Endodermal cell (in vitro differentiated cells): ENCODE data around the gene SCN9A. TPM values are rescaled to one million over a fixed set of nuclear protein-coding genes. Genes with fewer than 3 reads are reported as not detected.
A peak's percentile ranks its signal among the peaks of the same experiment; 100 is the strongest.

Experiments
- DNase-seq: peaks from one replicate; pipeline ENCODE4 v3.0.0-alpha.2; 2017
- H3K27ac ChIP-seq: 2 replicates; pipeline ENCODE4 v1.5.1; 2013; ENCODE audit warnings: mild to moderate bottlenecking, low read depth, low read length, moderate library complexity
- H3K27me3 ChIP-seq: 2 replicates; pipeline ENCODE4 v1.6.1; 2013; ENCODE audit warnings: mild to moderate bottlenecking, low read length, moderate library complexity; ENCODE audit not compliant: insufficient read depth, control insufficient read depth, poor library complexity, severe bottlenecking
- H3K36me3 ChIP-seq: 2 replicates; pipeline ENCODE4 v1.7.0; 2013; ENCODE audit warnings: mild to moderate bottlenecking, low read length, moderate library complexity; ENCODE audit not compliant: control insufficient read depth, insufficient read depth
- H3K4me1 ChIP-seq: one replicate; pipeline ENCODE4 v1.7.0; 2013; ENCODE audit warnings: low read length; ENCODE audit not compliant: control insufficient read depth, insufficient read depth
- H3K4me3 ChIP-seq: 2 replicates; pipeline ENCODE4 v1.5.1; 2013; ENCODE audit warnings: mild to moderate bottlenecking, low read length, moderate library complexity
- H3K9ac ChIP-seq: 2 replicates; pipeline ENCODE4 v1.6.1; 2013; ENCODE audit warnings: mild to moderate bottlenecking, low read length, moderate library complexity; ENCODE audit not compliant: poor library complexity, severe bottlenecking; ENCODE audit errors: extremely low read depth
- H3K9me3 ChIP-seq: 2 replicates; pipeline ENCODE4 v1.6.1; 2013; ENCODE audit warnings: mild to moderate bottlenecking, low read length, moderate library complexity; ENCODE audit not compliant: control insufficient read depth
- H3K27ac Mint-ChIP-seq: 2 replicates; pipeline ENCODE4 v1.8.0; 2020; ENCODE audit warnings: mixed read lengths
- H3K27me3 Mint-ChIP-seq: 2 replicates; pipeline ENCODE4 v1.8.0; 2021; ENCODE audit warnings: mild to moderate bottlenecking, mixed read lengths; ENCODE audit not compliant: insufficient read depth
- H3K36me3 Mint-ChIP-seq: 2 replicates; pipeline ENCODE4 v1.8.0; 2020; ENCODE audit warnings: low read depth, mixed read lengths
- H3K4me1 Mint-ChIP-seq: 2 replicates; pipeline ENCODE4 v1.8.0; 2020; ENCODE audit warnings: mixed read lengths
- H3K4me3 Mint-ChIP-seq: 2 replicates; pipeline ENCODE4 v1.8.0; 2020; ENCODE audit warnings: mild to moderate bottlenecking, moderate library complexity, mixed read lengths
- H3K9me3 Mint-ChIP-seq: 2 replicates; pipeline ENCODE4 v1.8.0; 2020; ENCODE audit warnings: mild to moderate bottlenecking, mixed read lengths
- WGBS, 2 experiments: methylation state at CpG; one replicate each; pipeline versions ENCODE4 v1.1.5 to v1.1.7; 2013; ENCODE audit warnings: missing lambda C conversion rate in 2 of 2, mixed read lengths in 1 of 2; ENCODE audit not compliant: insufficient coverage in 1 of 2, insufficient read length in 1 of 2; 5-methylcytosine and 5-hydroxymethylcytosine counted together
- total RNA-seq, 2 donors: library from RNA; stranded (reverse); fragmentation: NEBNext Ultra II Directional in 1 of 2; extraction: Animal tissue kit (Norgen Biotek cat#: 25700) in 1 of 2; gene quantifications; 2 replicates in 1 of 2; 3 replicates in 1 of 2; pipeline ENCODE4 v1.2.1, GENCODE V29; 2021
- TF ChIP-seq, protein P1 (sequence below): fragments of 200-600 bp; sonication (generic); conservative IDR thresholded peaks from 2 replicates; pipeline ENCODE4 v1.5.0; 2021; ENCODE audit warnings: antibody characterized with exemption, mild to moderate bottlenecking

Gene SCN9A
- total RNA-seq, 2 donors from 2014 or later, result 0.13 to 0.35 TPM

DNA sequence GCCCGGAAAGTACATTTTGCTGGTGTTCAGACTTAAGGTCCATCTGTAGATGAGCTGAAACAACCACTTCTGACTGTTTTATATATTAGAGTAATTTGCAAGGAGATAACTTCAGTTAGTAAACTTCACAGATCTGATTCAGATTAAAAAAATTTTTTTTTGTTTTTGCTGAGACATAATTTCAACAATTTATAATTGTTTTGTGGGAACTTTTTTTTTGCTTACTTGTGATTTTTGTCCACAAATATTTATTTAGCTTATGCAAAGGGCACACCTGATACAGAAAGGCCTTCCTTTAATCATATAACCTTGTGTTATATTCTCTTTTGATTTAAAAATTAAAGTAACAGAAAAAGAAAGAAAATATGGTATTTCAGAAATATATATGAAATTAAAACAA lies 9.6 kb upstream of the SCN9A start:
- no peaks in the 10 kb centered on the region for H3K9me3 Mint-ChIP-seq
- Histone ChIP-seq H3K27me3 (peaks cover 6% of the 10 kb centered on the region), H3K4me3 (no peak overlapping the region), H3K36me3 (no peaks in the 10 kb centered on the region), H3K9me3 (no peaks in the 10 kb centered on the region), H3K4me1 (no peaks in the 10 kb centered on the region), H3K9ac (no peak overlapping the region), H3K27ac (no peak overlapping the region)
- no peaks in the 10 kb centered on the region for H3K36me3 Mint-ChIP-seq
- H3K4me1 Mint-ChIP-seq, result peaks cover 6% of the 10 kb centered on the region
- WGBS, 2 experiments, result 100% methylated on average over 1 of the region's 1 CpG; no CpG with 5 or more reads in 1 of the 2 experiments
- no peak overlapping the region for H3K27ac Mint-ChIP-seq
- TF ChIP-seq, protein P1, sequence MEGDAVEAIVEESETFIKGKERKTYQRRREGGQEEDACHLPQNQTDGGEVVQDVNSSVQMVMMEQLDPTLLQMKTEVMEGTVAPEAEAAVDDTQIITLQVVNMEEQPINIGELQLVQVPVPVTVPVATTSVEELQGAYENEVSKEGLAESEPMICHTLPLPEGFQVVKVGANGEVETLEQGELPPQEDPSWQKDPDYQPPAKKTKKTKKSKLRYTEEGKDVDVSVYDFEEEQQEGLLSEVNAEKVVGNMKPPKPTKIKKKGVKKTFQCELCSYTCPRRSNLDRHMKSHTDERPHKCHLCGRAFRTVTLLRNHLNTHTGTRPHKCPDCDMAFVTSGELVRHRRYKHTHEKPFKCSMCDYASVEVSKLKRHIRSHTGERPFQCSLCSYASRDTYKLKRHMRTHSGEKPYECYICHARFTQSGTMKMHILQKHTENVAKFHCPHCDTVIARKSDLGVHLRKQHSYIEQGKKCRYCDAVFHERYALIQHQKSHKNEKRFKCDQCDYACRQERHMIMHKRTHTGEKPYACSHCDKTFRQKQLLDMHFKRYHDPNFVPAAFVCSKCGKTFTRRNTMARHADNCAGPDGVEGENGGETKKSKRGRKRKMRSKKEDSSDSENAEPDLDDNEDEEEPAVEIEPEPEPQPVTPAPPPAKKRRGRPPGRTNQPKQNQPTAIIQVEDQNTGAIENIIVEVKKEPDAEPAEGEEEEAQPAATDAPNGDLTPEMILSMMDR, result no peak
- no peak overlapping the region for H3K4me3 Mint-ChIP-seq
- DNase-seq, result no peak
- peaks cover 2% of the 10 kb centered on the region for H3K27me3 Mint-ChIP-seq

DNA sequence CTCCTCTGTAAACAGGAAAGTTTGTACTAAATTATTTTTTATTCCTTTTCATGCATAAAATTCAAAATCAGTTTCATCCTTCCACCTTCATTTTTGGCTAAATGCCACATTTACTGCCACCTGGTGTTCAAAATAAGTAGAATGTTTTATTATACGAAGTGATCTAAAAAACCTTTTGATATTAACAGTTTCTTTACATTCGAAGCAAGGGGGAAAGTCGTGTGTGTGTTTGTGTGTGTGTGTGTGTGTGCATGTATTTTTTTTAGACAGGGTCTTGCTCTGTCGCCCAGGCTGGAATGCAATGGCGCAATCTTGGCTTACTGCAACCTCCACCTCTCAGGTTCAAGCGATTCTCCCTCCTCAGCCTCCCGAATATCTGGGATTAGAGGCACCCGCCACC lies 9.0 kb upstream of the SCN9A start:
- peaks cover 6% of the 10 kb centered on the region for H3K4me1 Mint-ChIP-seq
- peaks cover 7% of the 10 kb centered on the region for H3K27me3 Mint-ChIP-seq
- no peaks in the 10 kb centered on the region for H3K9me3 ChIP-seq
- no peaks in the 10 kb centered on the region for H3K36me3 Mint-ChIP-seq
- 87 to 89% methylated on average over 5 to 8 of the region's 8 CpGs for WGBS, 2 experiments
- no peaks in the 10 kb centered on the region for H3K9me3 Mint-ChIP-seq
- H3K27ac ChIP-seq, result no peak overlapping the region
- no peak overlapping the region for H3K4me3 Mint-ChIP-seq
- DNase-seq, result no peak
- H3K27me3 ChIP-seq, result peaks cover 12% of the 10 kb centered on the region
- no peak overlapping the region for H3K4me3 ChIP-seq
- no peak overlapping the region for H3K9ac ChIP-seq
- H3K36me3 ChIP-seq, result no peaks in the 10 kb centered on the region
- no peak overlapping the region for H3K27ac Mint-ChIP-seq
- TF ChIP-seq, protein P1, result peak; percentile 73
- no peaks in the 10 kb centered on the region for H3K4me1 ChIP-seq

DNA sequence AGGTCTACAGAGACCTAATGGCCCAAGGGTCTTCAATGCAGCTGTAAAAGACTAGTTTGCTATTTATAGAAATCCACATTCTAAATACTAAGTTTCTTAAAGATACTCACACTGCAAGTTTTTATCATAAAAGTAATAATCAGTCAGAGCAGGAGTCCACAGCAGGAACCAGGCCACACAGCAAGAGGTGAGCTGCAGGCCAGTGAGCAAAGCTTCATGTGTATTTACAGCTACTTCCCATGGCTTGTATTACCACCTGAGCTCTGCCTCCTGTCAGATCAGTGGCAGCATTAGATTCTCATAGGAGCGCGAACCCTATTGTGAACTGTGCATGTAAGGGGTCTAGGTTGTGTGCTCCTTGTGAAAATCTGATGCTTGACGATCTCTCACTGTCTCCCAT lies 6.7 kb upstream of the SCN9A start:
- no peaks in the 10 kb centered on the region for H3K4me1 ChIP-seq
- Mint-ChIP-seq H3K36me3 (no peaks in the 10 kb centered on the region), H3K4me3 (no peak overlapping the region), H3K9me3 (no peaks in the 10 kb centered on the region), H3K4me1 (peaks cover 6% of the 10 kb centered on the region), H3K27ac (no peak overlapping the region), H3K27me3 (peaks cover 24% of the 10 kb centered on the region)
- H3K9me3 ChIP-seq, result no peaks in the 10 kb centered on the region
- no peak for DNase-seq
- TF ChIP-seq, protein P1, result no peak
- H3K4me3 ChIP-seq, result no peak overlapping the region
- H3K27ac ChIP-seq, result no peak overlapping the region
- no peak overlapping the region for H3K9ac ChIP-seq
- H3K36me3 ChIP-seq, result no peaks in the 10 kb centered on the region
- 90% methylated on average over 3 of the region's 3 CpGs; no CpG with 5 or more reads in 1 of the 2 experiments for WGBS, 2 experiments
- peaks cover 33% of the 10 kb centered on the region for H3K27me3 ChIP-seq
